GM19239 (cell line): ENCODE measurements around the gene ABI2.
A peak's percentile ranks its signal among the peaks of the same experiment; 100 is the strongest.
"Not testable (repeated sequence)": the region's sequence is repeated elsewhere in the genome, so short reads cannot be mapped to it uniquely, and the experiment has no call there.

ENCODE experiments used
- DNase-seq: peaks from one replicate; pipeline ENCODE4 v3.0.0; 2011; ENCODE audit warnings: low spot score; ENCODE audit not compliant: insufficient read length
- FAIRE-seq: peaks from 2 replicates; lab custom pipeline; 2011; peaks lifted over from hg19 to GRCh38; lab: Jason Lieb, UNC

The ABI2 gene

DNA sequence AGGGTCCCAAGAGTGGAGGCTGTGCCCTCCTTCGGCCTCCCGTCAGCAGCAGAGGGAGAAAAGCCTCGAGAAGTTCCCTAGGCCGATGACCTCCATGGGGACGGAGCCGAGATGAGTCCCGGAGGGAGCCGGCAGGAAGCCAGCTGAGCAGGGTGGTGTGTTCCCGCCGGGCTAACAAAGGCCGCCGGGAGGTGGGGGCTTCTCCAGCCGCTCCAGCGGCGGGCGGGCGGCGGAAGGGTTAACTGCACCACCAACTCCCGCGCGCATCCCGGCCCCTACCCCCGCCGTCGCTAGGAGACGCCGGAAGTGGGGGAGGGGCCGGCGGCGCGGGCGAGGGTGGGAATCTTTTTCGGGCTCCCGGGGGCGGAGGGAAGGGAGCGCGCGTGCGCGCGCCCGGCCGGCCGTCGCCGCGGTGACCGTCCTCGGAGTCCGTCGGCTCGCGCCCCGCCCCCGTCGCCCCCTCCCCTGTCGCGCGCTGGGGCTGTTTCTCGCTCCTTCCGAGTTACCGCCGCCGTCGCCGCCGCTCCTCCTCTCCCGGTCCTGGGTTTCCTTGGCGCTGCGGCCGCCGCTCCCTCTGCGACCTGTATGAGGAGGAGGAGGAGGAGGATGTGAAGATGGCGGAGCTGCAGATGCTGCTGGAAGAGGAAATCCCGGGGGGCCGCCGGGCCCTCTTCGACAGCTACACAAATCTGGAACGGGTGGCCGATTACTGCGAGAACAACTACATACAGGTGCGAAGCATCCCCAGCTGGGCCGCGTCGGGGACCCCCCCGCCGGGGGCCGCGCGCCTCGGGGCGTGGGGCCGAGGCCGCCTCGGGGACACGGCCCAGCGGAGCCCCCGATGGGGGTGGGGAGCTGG, at the start of gene ABI2:
Gene ABI2, plus strand, starts transcription at position 494 of the 859 bp plus-strand sequence. Its CDS starts 121 bp downstream, at position 615.
- DNase-seq, result peak; percentile 47
- no peak for FAIRE-seq

DNA sequence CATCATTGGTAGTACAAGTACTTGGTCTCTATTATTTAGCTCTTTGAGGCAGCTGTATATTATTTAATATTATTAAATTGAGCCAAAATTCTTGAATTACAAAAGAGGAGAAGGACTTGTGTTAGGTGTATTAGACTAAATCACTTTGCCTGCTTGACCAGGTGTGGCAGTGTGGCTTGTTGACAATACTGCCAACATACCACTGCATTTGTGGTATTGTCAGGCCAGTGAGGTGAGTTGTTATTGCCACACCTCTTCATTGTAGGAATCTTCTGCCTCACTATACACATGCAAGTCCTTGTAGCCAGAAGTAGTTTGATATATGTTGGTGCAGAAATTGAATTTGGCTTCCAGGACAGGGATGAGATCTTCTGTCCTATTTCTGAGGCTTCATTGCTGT, 48.9 kb upstream of the ABI2 start:
- no peak for FAIRE-seq

DNA sequence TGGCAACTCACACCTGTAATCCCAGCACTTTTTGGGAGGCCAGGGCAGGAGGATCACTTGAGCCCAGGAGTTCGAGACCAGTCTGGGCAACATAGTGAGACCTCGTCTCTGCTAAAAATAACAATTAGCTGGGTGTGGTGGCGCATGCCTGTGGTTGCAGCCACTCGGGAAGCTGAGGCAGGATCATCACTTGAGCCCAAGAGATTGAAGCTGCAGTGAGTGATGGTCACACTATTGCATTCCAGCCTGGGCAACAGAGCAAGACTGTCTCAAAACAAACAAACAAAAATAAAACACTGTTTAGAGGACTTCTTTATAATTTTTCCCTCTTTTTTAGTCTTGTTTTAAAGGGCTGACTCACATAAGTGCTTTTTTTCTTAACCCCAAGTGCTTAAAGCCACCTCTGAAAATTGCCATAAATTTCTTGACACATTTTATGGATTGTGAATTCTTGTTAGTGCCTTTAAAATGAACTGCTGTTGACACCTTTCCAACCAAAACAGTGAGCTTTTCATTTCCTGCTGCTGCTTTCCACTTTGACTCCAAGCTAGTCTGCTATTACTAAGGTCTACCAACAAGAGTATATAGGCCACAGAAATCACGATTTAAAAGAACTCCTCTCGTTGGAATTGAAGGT, 47.6 kb upstream of the ABI2 start:
- no peak for DNase-seq
- no peak for FAIRE-seq

More for the DNA sequence above, 48.9 kb upstream of the ABI2 start:
- DNase-seq, result no peak

DNA sequence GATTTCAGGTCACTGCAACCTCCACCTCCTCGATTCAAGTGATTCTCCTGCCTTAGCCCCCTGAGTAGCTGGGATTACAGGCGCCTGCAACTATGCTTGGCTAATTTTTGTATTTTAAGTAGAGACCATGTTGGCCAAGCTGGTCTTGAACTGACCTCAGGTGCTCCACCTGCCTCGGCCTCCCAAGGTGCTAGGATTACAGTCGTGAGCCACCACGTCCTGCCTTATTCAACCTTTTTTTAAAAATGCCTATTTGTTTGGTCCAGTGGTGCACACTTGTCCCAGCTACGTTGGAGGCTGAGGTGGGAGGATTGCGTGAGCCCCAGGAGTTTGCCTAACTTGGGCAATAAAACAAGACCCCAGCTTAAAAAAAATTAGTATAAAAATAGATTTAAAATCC, 46.1 kb upstream of the ABI2 start:
- DNase-seq, result no peak
- no peak for FAIRE-seq

DNA sequence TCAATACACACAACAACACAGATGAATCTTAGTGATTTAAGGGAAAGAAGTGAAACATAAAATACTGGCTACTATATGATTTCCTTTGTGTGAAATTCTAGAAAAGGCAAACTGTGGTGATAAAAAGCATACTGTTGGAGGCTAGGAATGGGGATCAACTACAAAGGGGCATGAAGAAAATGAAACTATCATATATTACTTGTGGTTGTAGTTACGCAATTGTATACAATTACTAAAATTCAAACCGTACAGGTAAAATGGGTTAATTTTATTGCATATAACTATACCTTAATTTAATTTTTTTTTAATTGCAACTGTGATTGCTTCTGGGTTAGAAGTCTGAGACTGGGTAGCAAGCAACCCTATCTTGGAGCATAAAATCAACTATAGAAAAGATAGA, 41.7 kb upstream of the ABI2 start:
- DNase-seq (no peak), FAIRE-seq (no peak)

DNA sequence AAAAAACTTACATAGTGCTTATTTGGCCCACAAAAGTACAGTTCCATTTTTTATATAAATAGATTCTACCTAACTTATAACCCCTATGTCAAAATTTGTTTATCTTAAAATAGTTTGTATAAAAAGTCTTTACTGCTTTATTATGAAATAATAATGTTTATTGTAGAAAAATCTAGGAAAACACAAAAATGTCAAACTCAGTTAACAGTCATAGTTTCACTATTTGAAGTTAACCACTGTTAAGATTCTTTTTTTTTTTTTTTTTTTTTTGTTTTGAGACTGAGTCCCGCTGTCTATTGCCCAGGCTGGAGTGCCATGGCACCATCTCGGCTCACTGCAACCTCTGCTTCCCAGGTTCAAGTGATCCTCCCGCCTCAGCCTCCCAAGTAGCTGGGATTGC, 26.5 kb upstream of the ABI2 start:
- no peak for DNase-seq
- FAIRE-seq, result no peak

DNA sequence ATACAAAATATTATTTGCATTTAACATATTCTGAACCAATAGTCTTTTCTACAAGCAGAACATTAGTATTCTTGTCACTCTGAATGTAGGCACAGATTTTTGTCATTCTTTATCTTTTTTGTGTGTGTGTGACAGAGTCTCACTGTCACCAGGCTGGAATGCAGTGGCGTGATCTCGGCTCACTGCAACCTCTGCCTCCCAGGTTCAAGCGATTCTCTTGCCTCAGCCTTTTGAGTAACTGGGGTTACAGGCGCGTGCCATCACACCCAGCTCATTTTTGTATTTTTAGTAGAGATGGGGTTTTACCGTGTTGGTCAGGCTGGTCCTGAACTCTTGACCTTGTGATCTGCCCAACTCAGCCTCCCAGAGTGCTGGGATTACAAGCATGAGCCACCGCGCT, 25.6 kb upstream of the ABI2 start:
- DNase-seq, FAIRE-seq: not testable (repeated sequence)

DNA sequence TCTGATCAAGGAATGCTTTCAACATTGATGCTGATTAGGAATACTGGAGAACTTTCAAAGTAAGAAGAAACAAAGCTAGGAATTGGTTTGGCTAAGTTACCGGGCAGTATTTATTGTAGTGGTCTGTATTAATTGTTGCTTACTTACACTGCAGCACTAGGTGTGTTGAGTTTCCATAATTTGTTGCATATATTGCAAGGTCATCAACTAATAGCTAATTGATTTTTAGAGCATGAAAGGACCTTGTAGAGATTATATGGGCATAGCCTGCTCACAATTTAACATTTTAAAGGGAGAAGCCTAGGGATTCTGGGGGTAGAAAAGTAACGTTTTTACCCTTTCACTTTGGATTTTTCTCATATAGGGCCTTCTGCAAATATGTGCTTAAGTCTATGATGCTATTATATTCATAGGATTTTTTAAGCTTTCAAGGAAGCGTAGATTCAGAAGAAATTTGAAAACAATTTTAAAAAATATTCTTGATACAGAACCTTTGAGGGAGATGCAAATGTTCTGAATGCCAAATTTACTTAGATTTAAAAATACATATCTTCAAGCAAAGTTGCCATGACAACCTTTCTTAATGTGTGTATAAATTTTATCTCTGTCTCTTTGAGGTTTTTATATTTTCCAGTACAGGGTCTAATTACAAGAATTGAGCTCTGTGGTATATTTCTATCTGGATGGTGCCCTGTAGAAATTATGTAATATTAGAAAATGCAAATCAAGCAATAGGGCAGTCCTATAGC, 17.3 kb upstream of the ABI2 start:
- no peak for FAIRE-seq
- no peak for DNase-seq

DNA sequence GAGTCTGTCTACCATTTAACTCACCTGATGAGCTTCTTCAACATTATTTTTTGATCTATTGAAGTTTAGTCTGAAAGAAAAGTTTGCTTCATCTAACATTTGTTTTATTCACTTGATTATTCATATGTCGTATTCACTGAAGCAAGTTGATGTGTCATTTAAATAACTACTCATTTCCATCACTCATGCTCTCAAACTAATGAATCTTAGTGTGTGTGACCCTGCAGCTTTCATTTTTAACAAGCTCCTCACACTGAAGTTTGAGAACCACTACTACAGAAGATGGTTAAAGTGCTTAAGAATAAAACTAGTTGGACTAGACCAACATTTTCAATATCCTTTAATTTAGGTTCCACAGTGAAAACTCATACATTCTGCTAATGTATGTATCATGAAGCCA, 1.8 kb upstream of the ABI2 start:
- FAIRE-seq (peak; percentile 69), DNase-seq (no peak)

DNA sequence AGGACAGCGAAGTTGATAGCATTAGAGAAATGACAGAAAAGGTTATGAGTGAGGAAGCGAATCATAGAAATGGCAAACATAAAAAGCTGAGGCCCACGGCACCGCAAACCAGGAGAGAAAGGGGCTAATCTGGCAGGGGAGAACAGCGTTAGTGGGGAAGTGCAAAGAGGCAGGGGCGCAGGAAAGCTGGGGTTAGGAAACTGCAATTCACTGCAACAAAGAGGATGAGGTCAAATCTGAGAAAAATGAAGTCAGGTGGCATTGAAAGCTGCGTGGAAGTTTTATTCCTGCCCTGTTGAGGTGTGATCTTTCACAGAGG, 653 bp upstream of the ABI2 start:
- FAIRE-seq, result peak; percentile 91
- DNase-seq, result peak; percentile 4

DNA sequence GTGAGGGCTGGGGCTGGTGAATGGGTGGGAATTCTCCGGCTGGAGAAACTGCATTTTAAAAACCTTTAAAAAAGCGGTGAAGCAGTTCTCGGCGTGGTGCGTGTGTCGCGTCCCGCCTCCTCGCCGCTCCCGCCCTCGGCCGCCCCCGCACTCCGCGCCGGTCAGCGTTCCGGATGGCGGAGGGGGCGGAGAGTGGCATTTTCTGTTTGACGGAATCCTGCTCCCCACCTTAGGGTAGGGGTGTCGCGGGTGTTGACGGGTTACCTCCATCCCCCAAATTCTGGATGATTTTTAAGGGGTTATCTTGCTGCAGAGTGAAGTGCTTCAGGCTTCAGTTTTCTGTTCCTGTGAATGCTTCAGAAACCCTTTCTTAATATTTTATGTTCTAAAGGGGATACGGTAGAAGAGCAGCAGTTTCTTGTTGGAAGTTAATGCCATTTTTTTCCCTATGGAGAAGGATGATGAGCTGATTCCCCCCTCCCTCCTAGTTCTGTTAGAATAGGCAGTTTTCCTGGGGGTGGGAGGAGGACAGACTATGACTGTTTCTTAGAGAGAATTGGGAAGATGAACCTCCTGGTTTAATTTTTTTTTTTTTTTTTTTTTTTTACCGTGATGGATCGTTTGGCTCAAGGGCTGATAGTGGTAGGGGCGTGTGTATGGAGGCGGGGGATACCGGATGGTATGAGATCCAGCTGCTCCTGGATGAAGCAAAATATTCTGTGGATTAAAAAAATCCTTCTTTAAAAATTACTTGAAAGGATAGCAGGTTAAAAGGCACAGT, 756 bp downstream of the ABI2 start:
- DNase-seq (peak; percentile 40), FAIRE-seq (peak; percentile 91)

DNA sequence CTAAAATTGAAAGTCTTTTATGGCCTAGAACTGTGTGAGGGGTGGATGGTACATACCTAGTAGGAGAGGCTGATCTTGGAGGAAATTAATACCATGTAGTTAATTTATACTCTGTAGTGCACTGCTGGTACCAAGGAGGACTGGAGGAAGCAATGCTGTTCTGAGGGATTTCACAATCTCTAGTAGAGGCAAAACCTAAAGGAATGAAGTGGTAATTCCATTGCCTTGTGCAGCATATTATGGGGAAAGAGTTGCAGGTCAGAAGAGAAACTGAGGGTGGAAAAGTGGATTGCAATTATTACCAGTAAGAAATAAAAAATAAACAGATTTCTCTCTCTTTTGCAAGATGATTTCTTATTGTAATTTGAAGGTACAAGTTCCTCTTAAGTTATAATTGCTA, 2.2 kb downstream of the ABI2 start:
- no peak for DNase-seq
- FAIRE-seq, result no peak

DNA sequence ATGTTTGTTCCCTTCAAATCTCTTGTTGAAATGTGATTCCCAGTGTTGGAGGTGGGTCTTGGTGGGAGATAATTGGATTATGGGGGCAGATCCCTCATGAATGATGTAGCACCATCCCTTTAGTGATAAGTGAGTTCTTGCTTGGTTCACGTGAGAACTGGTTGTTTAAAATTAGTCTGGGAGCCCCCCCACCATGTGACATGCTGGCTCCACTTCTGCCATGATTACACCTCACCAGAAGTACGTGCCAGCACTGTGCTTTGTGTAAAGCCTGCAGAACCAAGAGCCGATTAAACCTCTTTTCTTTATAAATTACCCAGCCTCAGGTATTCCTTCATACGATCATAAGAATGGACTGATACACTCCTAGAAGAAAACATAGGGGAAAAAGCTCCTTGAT, 10.1 kb downstream of the ABI2 start:
- DNase-seq (no peak), FAIRE-seq (no peak)

DNA sequence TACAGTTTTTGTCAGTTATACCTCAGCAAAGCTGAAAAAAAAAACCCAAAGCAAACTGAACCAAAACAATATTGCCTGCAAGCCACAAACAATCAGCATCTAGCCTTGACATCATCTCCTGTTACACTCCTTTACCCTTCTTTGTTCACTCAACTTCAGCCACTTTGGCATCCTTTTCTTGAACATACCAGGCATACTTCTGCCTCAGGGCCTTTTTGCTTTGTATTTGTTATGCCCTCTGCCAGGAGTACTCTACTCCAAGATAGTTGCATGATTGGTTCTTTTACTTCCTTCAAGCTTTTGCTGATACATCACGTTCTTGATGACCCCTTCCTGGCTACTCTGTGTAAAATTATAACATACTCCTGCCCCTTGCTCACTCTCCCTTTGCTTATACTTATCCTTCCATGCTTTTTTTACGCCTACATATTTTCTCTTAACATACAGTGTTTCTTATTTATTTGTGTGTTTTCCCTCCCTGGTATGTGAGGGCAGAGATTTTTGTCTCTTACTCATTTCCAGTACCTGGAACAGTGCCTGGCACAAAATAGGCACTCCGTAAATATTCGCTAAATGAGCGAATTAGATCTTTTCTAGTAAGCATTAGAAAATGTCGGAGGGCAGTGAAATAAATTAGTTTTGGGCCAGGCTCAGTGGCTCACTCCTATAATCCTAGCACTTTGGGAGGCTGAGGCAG, 12.7 kb downstream of the ABI2 start:
- DNase-seq, result no peak
- peak; percentile 37 for FAIRE-seq

DNA sequence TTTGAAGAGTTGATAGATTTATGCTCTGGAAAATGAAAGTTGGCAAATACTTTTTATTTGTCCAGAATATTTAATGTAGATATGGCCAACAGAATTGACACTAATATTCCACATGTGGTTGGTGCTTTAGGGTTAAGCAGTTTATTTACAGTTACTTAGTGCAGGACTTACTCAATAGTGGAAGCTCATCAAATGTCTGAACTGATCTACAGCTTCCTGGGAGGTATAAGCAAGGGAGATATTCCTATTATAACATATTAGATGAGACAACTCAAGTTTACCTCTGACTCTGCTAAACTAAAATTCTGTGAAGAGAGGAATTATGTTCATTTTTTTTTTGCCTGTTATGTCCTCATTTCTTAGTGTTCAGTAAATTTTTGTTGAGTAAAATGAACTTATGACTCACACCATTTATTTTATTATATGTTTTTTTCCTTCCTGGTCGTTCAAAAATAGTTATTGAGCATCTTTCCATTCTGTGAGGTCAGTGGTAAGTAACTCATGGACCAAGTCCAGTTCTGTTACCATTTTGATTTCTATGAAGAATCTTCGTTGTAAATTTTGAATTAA, 13.6 kb downstream of the ABI2 start:
- FAIRE-seq, result no peak
- no peak for DNase-seq

DNA sequence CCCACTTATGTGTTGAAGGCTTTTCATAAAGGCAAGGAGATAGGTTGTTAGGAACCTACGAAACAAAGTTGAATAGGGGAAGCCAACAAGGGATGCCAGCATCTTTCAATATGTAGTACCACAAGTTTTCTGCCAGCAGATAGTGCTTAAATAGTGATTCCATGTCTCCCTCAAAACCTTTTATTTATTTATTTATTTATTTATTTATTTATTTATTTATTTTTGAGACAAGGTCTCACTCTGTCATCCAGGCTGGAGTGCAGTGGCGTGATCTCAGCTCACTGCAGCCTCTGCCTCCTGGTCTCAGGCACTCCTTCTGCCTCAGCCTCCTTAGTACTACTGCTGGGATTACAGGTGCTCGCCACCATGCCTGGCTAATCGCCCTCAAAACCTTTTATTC, 14.2 kb downstream of the ABI2 start:
- FAIRE-seq, DNase-seq: not testable (repeated sequence)

DNA sequence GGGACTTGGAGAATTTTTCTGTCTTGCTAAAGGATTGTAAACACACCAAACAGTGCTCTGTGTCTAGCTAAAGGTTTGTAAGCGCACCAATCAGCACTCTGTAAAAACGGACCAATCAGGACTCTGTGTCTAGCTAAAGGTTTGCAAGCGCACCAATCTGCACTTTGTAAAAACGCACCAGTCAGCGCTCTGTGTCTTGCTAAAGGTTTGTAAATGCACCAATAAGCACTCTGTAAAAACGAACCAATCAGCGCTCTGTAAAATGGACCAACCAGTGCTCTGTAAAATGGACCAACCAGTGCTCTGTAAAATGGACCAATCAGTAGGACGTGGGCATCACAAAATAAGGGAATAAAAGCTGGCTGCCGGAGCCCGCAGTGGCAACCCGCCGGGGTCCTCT, 16.5 kb downstream of the ABI2 start:
- DNase-seq (no peak), FAIRE-seq (no peak)

DNA sequence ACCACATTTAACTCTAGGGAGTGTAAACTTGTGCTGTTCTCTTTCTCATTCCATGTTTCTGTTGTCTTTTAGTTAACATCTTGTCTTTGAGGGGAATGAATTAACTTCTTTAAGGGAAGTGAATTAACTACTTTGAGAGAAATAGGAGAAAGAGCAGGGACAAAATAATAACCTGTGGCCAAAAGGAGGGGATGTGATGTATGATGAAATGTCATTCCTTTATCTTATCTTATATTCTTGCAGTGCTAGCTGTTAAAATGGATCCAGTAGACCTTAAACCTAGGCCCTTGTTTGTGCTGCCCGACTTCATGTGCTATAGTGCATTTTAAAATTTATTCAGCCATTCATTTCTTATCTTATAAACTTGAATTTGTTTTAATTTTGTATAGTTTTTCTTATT, 18.4 kb downstream of the ABI2 start:
- FAIRE-seq (no peak), DNase-seq (no peak)

DNA sequence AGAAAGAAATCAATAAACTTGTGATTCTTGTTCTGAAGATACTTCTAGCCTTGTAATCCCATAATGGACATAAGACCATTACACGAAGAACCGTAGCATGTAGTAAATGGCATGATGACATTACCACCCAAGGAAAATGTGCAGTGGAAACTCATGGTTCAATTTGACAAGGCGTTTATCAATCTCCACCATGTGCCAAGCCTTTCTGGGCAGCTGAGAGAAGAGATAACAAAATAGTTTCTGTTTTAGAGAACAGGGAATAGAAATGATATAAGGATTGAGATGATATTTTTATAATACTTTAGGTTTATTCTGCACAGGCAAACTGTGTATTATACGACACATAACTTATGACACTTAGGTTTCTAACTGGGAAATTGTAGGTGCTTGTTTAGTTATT, 19.2 kb downstream of the ABI2 start:
- FAIRE-seq, result no peak
- no peak for DNase-seq
